ENCODE measurements around the gene PDXP.

The PDXP gene

GRCh38 chr22:37659897-37660708 is 1.6 kb downstream of the PDXP start:
- Mint-ChIP-seq H3K27ac (peak overlapping the region; percentile 31 to 62), H3K4me3 (peak overlapping the region; percentile 79 to 82)
- ATAC-seq (replicated peaks): no peak

GRCh38 chr22:37660709-37661045 is 2.2 kb downstream of the PDXP start:
- Mint-ChIP-seq H3K36me3 (ENCODE audit: insufficient read depth) (peaks cover 39% of the 10 kb centered on the region), H3K27ac (peak overlapping the region in 1 of 2 donors; percentile 62), H3K9me3 (no peaks in the 10 kb centered on the region), H3K4me1 (ENCODE audit: low read depth in 2 of 2) (peaks cover 37 to 38% of the 10 kb centered on the region in 2 donors), H3K4me3 (peak overlapping the region; percentile 38 to 82), H3K27me3 (no peaks in the 10 kb centered on the region)
- ATAC-seq (replicated peaks) (no peak), DNase-seq (no peak)

More at GRCh38 chr22:37659897-37660708, 1.6 kb downstream of the PDXP start:
- H3K27me3 Mint-ChIP-seq: no peaks in the 10 kb centered on the region
- H3K9me3 Mint-ChIP-seq: no peaks in the 10 kb centered on the region
- no peak for DNase-seq
- H3K4me1 Mint-ChIP-seq (ENCODE audit: low read depth in 2 of 2): peaks cover 37 to 38% of the 10 kb centered on the region in 2 donors
- H3K36me3 Mint-ChIP-seq (ENCODE audit: insufficient read depth): peaks cover 39% of the 10 kb centered on the region

GRCh38 chr22:37661160-37661924 is 2.8 kb downstream of the PDXP start:
- no peak for ATAC-seq (replicated peaks)
- Mint-ChIP-seq H3K27me3 (no peaks in the 10 kb centered on the region), H3K36me3 (ENCODE audit: insufficient read depth) (peaks cover 38% of the 10 kb centered on the region), H3K9me3 (no peaks in the 10 kb centered on the region), H3K27ac (peak overlapping the region in 1 of 2 donors; percentile 66), H3K4me3 (peak overlapping the region; percentile 31 to 38), H3K4me1 (ENCODE audit: low read depth in 2 of 2) (peaks cover 33 to 38% of the 10 kb centered on the region in 2 donors)
- peak in 1 of 3 experiments; percentile 31 for DNase-seq

- Mint-ChIP-seq H3K4me3 (no peak overlapping the region), H3K4me1 (ENCODE audit: low read depth in 2 of 2) (peaks cover 31 to 38% of the 10 kb centered on the region in 2 donors), H3K36me3 (ENCODE audit: insufficient read depth) (peaks cover 38% of the 10 kb centered on the region), H3K27ac (peak overlapping the region in 1 of 2 donors; percentile 66), H3K9me3 (no peaks in the 10 kb centered on the region), H3K27me3 (no peaks in the 10 kb centered on the region)
- ATAC-seq (replicated peaks): no peak
- no peak for DNase-seq
Observed at GRCh38 chr22:37662039-37662438, 3.5 kb downstream of the PDXP start.

GRCh38 chr22:37663521-37664140 is 5.1 kb downstream of the PDXP start:
- DNase-seq: no peak
- no peak for ATAC-seq (replicated peaks)
- H3K4me1 Mint-ChIP-seq (ENCODE audit: low read depth in 2 of 2): peaks cover 24 to 30% of the 10 kb centered on the region in 2 donors
- peaks cover 24% of the 10 kb centered on the region for H3K36me3 Mint-ChIP-seq (ENCODE audit: insufficient read depth)
- H3K27me3 Mint-ChIP-seq: no peaks in the 10 kb centered on the region
- no peak overlapping the region for H3K27ac Mint-ChIP-seq
- H3K4me3 Mint-ChIP-seq: no peak overlapping the region
- H3K9me3 Mint-ChIP-seq: no peaks in the 10 kb centered on the region

GRCh38 chr22:37664249-37665101 is 6.0 kb downstream of the PDXP start:
- ATAC-seq (replicated peaks) (no peak), DNase-seq (no peak)
- peaks cover 21 to 26% of the 10 kb centered on the region in 2 donors for H3K4me1 Mint-ChIP-seq (ENCODE audit: low read depth in 2 of 2)
- no peaks in the 10 kb centered on the region for H3K9me3 Mint-ChIP-seq
- H3K4me3 Mint-ChIP-seq: no peak overlapping the region
- peaks cover 23% of the 10 kb centered on the region for H3K36me3 Mint-ChIP-seq (ENCODE audit: insufficient read depth)
- no peaks in the 10 kb centered on the region for H3K27me3 Mint-ChIP-seq
- H3K27ac Mint-ChIP-seq: peak overlapping the region in 1 of 2 donors; percentile 44

GRCh38 chr22:37665487-37665886 is 7.0 kb downstream of the PDXP start:
- H3K4me1 Mint-ChIP-seq (ENCODE audit: low read depth in 2 of 2): peaks cover 11 to 16% of the 10 kb centered on the region in 2 donors
- no peaks in the 10 kb centered on the region for H3K9me3 Mint-ChIP-seq
- no peak overlapping the region for H3K4me3 Mint-ChIP-seq
- no peak for DNase-seq
- no peaks in the 10 kb centered on the region for H3K27me3 Mint-ChIP-seq
- H3K36me3 Mint-ChIP-seq (ENCODE audit: insufficient read depth): peaks cover 20% of the 10 kb centered on the region
- ATAC-seq (replicated peaks): no peak
- no peak overlapping the region for H3K27ac Mint-ChIP-seq

GRCh38 chr22:37669586-37669985 is 11.1 kb downstream of the PDXP start:
- H3K4me3 Mint-ChIP-seq: no peak overlapping the region
- H3K36me3 Mint-ChIP-seq (ENCODE audit: insufficient read depth): peaks cover 28% of the 10 kb centered on the region
- ATAC-seq (replicated peaks): no peak
- H3K4me1 Mint-ChIP-seq (ENCODE audit: low read depth in 2 of 2): peaks cover 17 to 18% of the 10 kb centered on the region in 2 donors
- H3K27me3 Mint-ChIP-seq: no peaks in the 10 kb centered on the region
- DNase-seq: no peak
- peak overlapping the region in 1 of 2 donors; percentile 19 for H3K27ac Mint-ChIP-seq
- H3K9me3 Mint-ChIP-seq: no peaks in the 10 kb centered on the region

- Mint-ChIP-seq H3K36me3 (ENCODE audit: insufficient read depth) (peaks cover 21% of the 10 kb centered on the region), H3K9me3 (no peaks in the 10 kb centered on the region), H3K4me1 (ENCODE audit: low read depth in 2 of 2) (peaks cover 27 to 32% of the 10 kb centered on the region in 2 donors), H3K27ac (peak overlapping the region; percentile 29 to 38), H3K4me3 (no peak overlapping the region), H3K27me3 (no peaks in the 10 kb centered on the region)
- DNase-seq (no peak), ATAC-seq (replicated peaks) (no peak)
Observed at GRCh38 chr22:37672206-37672919, 13.8 kb downstream of the PDXP start.

- H3K9me3 Mint-ChIP-seq: no peaks in the 10 kb centered on the region
- no peaks in the 10 kb centered on the region for H3K27me3 Mint-ChIP-seq
- DNase-seq (no peak), ATAC-seq (replicated peaks) (no peak)
- H3K4me3 Mint-ChIP-seq: no peak overlapping the region
- H3K4me1 Mint-ChIP-seq (ENCODE audit: low read depth in 2 of 2): peaks cover 28 to 33% of the 10 kb centered on the region in 2 donors
- peaks cover 23% of the 10 kb centered on the region for H3K36me3 Mint-ChIP-seq (ENCODE audit: insufficient read depth)
- peak overlapping the region in 1 of 2 donors; percentile 29 for H3K27ac Mint-ChIP-seq
Observed at GRCh38 chr22:37672920-37673455, 14.5 kb downstream of the PDXP start.

GRCh38 chr22:37674248-37674647 is 15.7 kb downstream of the PDXP start:
- ATAC-seq (replicated peaks) (no peak), DNase-seq (no peak)
- Mint-ChIP-seq H3K4me3 (peak overlapping the region; percentile 85 to 91), H3K27me3 (no peaks in the 10 kb centered on the region), H3K27ac (peak overlapping the region; percentile 46 to 98), H3K9me3 (no peaks in the 10 kb centered on the region), H3K36me3 (ENCODE audit: insufficient read depth) (peaks cover 29% of the 10 kb centered on the region), H3K4me1 (ENCODE audit: low read depth in 2 of 2) (peaks cover 31 to 35% of the 10 kb centered on the region in 2 donors)

Measured in effector memory CD8-positive, alpha-beta T cell (primary cell).